HCT116 (cell line): ENCODE measurements around the gene MS4A4A. TPM values are rescaled to one million over a fixed set of nuclear protein-coding genes. Genes with fewer than 3 reads are reported as not detected.
A peak's percentile ranks its signal among the peaks of the same experiment; 100 is the strongest.

Experiments
- ATAC-seq: fragments of 200-7000 bp; cut with Tn5 transposase; 2 replicates; pipeline ENCODE4 v1.9.1; 2020; ENCODE audit warnings: mild to moderate bottlenecking, moderate library complexity
- BruUV-seq: library from RNA; stranded (reverse); fragments of 400-500 nt; replicated peaks from 2 replicates; lab custom pipeline; 2021; lab: Mats Ljungman, UMichigan
- CTCF ChIA-PET: fragments of 300-600 bp; sonication (Branson Sonifier 250); formaldehyde crosslinking; loops from one replicate; lab custom pipeline; 2021; ENCODE audit warnings: antibody characterized with exemption; lab: Charles Lee
- POLR2A ChIA-PET: fragments of 300-600, 350-600 bp; sonication (Branson Sonifier 250); formaldehyde crosslinking; loops from one replicate; lab custom pipeline; 2021; ENCODE audit warnings: antibody characterized with exemption; lab: Charles Lee
- RAD21 ChIA-PET, 2 experiments: fragments of 300-600 bp; sonication (Branson Sonifier 250); formaldehyde crosslinking; loops; one replicate each; lab custom pipeline; 2023; ENCODE audit warnings: low total read pairs in 2 of 2; ENCODE audit not compliant: uncharacterized antibody in 2 of 2, unreplicated experiment in 2 of 2, low non-redundant PET in 1 of 2; lab: Charles Lee
- DNase-seq: peaks from one replicate; pipeline ENCODE4 v3.0.0-alpha.2; 2010; ENCODE audit warnings: low read depth, low spot score
- H2AFZ ChIP-seq: fragments of 200-600 bp; shearing (Covaris generic), sonication (generic); 2 replicates; pipeline ENCODE4 v1.6.1; 2017; ENCODE audit warnings: low read depth, mixed run types, mixed read lengths, antibody characterized with exemption, low read length; ENCODE audit not compliant: poor library complexity, severe bottlenecking
- H3K27ac ChIP-seq: 2 replicates; pipeline ENCODE4 v1.5.1; 2012; ENCODE audit warnings: low read depth, low read length
- H3K27me3 ChIP-seq: fragments of 200-600 bp; sonication (generic); 2 replicates; pipeline ENCODE4 v1.6.1; 2016; ENCODE audit warnings: mixed run types, low read length, mixed read lengths; ENCODE audit not compliant: insufficient read depth
- H3K36me3 ChIP-seq, 2 experiments: fragments of 200-500 bp in 1 of 2; fragments of 200-600 bp in 1 of 2; sonication (Bioruptor generic) in 1 of 2; sonication (generic) in 1 of 2; 2 replicates each; pipeline versions ENCODE4 v1.5.1 to v1.6.1; 2014 to 2016; ENCODE audit warnings: low read length in 2 of 2, inconsistent platforms in 1 of 2, mixed read lengths in 1 of 2, mixed run types in 1 of 2; ENCODE audit not compliant: insufficient read depth in 2 of 2, control insufficient read depth in 1 of 2
- H3K4me1 ChIP-seq, 2 experiments: fragments of 200-600 bp in 1 of 2; sonication (generic) in 1 of 2; 2 replicates each; pipeline versions ENCODE4 v1.5.1 to v1.6.1; 2012 to 2017; ENCODE audit warnings: low read length in 2 of 2, inconsistent platforms in 1 of 2, mild to moderate bottlenecking in 1 of 2, mixed read lengths in 1 of 2, mixed run types in 1 of 2, moderate library complexity in 1 of 2; ENCODE audit not compliant: insufficient read depth in 2 of 2, control insufficient read depth in 1 of 2
- H3K4me2 ChIP-seq: fragments of 200-600 bp; sonication (generic); 2 replicates; pipeline ENCODE4 v1.6.1; 2017; ENCODE audit warnings: mixed run types, low read length, mixed read lengths
- H3K4me3 ChIP-seq, 2 experiments: fragments of 200-600 bp in 1 of 2; sonication (generic) in 1 of 2; replicated peaks in 1 of 2; 2 replicates each; pipeline ENCODE4 v1.5.1; 2011 to 2016; ENCODE audit warnings: low read length in 2 of 2, control low read depth in 1 of 2, low read depth in 1 of 2, mild to moderate bottlenecking in 1 of 2, mixed read lengths in 1 of 2, mixed run types in 1 of 2
- H3K79me2 ChIP-seq: fragments of 200-600 bp; sonication (generic); 2 replicates; pipeline ENCODE4 v1.6.1; 2017; ENCODE audit warnings: mild to moderate bottlenecking, mixed run types, low read length, moderate library complexity, mixed read lengths; ENCODE audit not compliant: insufficient read depth
- H3K9ac ChIP-seq: fragments of 200-600 bp; sonication (generic); 2 replicates; pipeline ENCODE4 v1.6.1; 2016; ENCODE audit warnings: low read length, mixed read lengths
- H3K9me2 ChIP-seq: fragments of 200-600 bp; sonication (generic), shearing (Covaris generic); 2 replicates; pipeline ENCODE4 v1.6.1; 2017; ENCODE audit warnings: mixed run types, mild to moderate bottlenecking, moderate library complexity; ENCODE audit not compliant: insufficient read depth
- H3K9me3 ChIP-seq, 2 experiments: fragments of 200-500 bp in 1 of 2; fragments of 200-600 bp in 1 of 2; sonication (Bioruptor generic) in 1 of 2; sonication (generic) in 1 of 2; 2 replicates each; pipeline ENCODE4 v1.6.1; 2014 to 2017; ENCODE audit warnings: low read length in 2 of 2, mixed read lengths in 2 of 2, inconsistent platforms in 1 of 2, low read depth in 1 of 2, mild to moderate bottlenecking in 1 of 2, mixed run types in 1 of 2, moderate library complexity in 1 of 2; ENCODE audit not compliant: control insufficient read depth in 1 of 2, insufficient read depth in 1 of 2
- H4K20me1 ChIP-seq: fragments of 200-600 bp; sonication (generic), shearing (Covaris generic); 2 replicates; pipeline ENCODE4 v1.6.1; 2017; ENCODE audit warnings: mixed run types, mild to moderate bottlenecking, moderate library complexity; ENCODE audit not compliant: insufficient read depth
- ATF3 ChIP-seq: IDR thresholded peaks from 2 replicates; pipeline ENCODE4 v1.6.1; 2012
- EGR1 ChIP-seq: IDR thresholded peaks from 2 replicates; pipeline ENCODE4 v1.6.1; 2012; ENCODE audit warnings: low read depth
- ELF1 ChIP-seq: IDR thresholded peaks from 2 replicates; pipeline ENCODE4 v1.6.1; 2012; ENCODE audit warnings: low read depth, borderline replicate concordance
- RAD21 ChIP-seq: IDR thresholded peaks from 2 replicates; pipeline ENCODE4 v1.6.1; 2012; ENCODE audit warnings: low read depth, mild to moderate bottlenecking
- SIN3A ChIP-seq: IDR thresholded peaks from 2 replicates; pipeline ENCODE4 v1.6.1; 2012; ENCODE audit warnings: low read depth
- YY1 ChIP-seq: IDR thresholded peaks from 2 replicates; pipeline ENCODE4 v1.6.1; 2011; ENCODE audit warnings: low read length, low read depth, moderate library complexity, mild to moderate bottlenecking; ENCODE audit not compliant: insufficient replicate concordance; ENCODE audit errors: extremely low read depth
- intact Hi-C: fragments of 100-400 bp; cut with micrococcal nuclease; formaldehyde crosslinking; loops from 2 replicates; pipeline ENCODE4 v1.10.0; 2022
- total RNA-seq: library from RNA; stranded (reverse); gene quantifications from one replicate; pipeline ENCODE4 v1.2.1, GENCODE V29; 2021; ENCODE audit not compliant: unreplicated experiment
- TF ChIP-seq, protein P1 (sequence below), 3 experiments: fragments of 200-600 bp in 1 of 3; sonication (generic) in 1 of 3; IDR thresholded peaks in 2 of 3; conservative IDR thresholded peaks in 1 of 3; 2 replicates each; pipeline ENCODE4 v1.5.1; 2012 to 2017; ENCODE audit warnings: low read depth in 2 of 3, low read length in 2 of 3, antibody characterized with exemption in 1 of 3, borderline replicate concordance in 1 of 3, control low read depth in 1 of 3, mild to moderate bottlenecking in 1 of 3, mixed read lengths in 1 of 3, mixed run types in 1 of 3, moderate library complexity in 1 of 3; ENCODE audit not compliant: insufficient read depth in 1 of 3

The MS4A4A gene
- total RNA-seq, 1 experiment from 2014 or later = 0.22 TPM

DNA sequence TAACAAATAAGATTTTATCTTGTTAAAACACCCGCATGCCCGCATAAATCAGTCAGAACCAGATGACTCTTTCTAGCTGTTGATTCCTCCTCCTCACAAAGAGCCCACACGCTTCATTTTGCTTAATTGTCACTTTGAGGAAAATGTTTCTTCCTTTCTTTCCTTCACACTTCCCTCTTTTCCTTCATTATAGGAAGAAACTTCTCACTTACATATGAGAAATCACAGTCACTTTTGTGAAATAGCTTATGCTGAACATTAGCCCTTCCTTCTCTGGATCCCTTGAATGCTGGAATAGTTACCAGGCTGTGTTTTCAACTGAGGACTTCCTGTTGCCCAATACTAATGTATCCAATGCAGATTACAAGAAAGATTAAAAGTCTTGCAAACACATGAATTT lies 52.4 kb downstream of the MS4A4A start:
- ATAC-seq = no peak
- CTCF ChIA-PET = interaction anchor here (2.2 kb wide), 1 partner anchor 13 kb away, joined by 6 read pairs; no protein-coding TSS in a partner anchor
- Histone ChIP-seq H3K9me3 (no peaks in the 10 kb centered on the region), H3K79me2 (no peaks in the 10 kb centered on the region), H3K27ac (no peak overlapping the region), H4K20me1 (no peaks in the 10 kb centered on the region), H3K27me3 (no peaks in the 10 kb centered on the region), H3K9me2 (no peaks in the 10 kb centered on the region)
- intact Hi-C loops = no loop called here
- RAD21 ChIA-PET = no interaction called here
- TF ChIP-seq ATF3 = no peak
- no peak for TF ChIP-seq EGR1
- no peak for TF ChIP-seq ELF1
- no peak for TF ChIP-seq RAD21
- TF ChIP-seq, all 23 proteins: peak for 0
- no TSS peak for BruUV-seq
- Histone ChIP-seq H3K9ac (no peak overlapping the region), H3K36me3 (no peaks in the 10 kb centered on the region), H3K4me1 (peaks cover 0 to 5% of the 10 kb centered on the region in 2 experiments; a peak in 2 of 4 replicates), H2AFZ (no peak overlapping the region), H3K4me2 (no peak overlapping the region), H3K4me3 (no peak overlapping the region)
- DNase-seq = no peak
- POLR2A ChIA-PET = no interaction called here

DNA sequence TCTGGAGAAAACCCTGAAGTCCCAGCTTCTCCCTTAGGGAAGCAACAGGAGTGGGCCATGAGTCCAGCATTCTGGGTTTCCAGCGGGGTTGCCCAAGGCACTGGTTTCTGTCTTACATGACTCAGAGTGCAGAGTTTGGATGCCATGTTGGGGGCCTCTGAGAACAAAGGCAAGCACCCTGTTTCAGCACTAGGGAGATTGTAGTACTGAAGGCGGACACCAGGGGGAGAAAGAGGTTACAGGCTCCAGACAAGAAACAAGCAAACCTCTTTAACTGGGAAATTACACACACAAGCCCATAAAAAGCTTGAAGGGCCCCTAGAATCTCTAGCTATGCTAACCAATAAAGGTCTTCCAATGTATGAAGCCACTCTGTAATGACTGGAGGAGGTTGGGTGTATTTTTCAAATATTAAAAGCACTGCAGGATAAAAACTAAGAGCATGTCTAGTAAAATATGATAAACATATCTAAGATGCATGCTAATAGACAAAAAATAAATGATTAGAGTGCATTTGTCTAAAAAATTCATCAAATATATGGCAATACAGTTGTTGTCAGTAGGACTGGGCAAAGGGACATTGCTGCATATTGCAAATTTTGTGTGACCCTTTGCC lies 53.6 kb downstream of the MS4A4A start:
- RAD21 ChIA-PET = no interaction called here
- Histone ChIP-seq H3K36me3 (no peaks in the 10 kb centered on the region), H3K27ac (no peak overlapping the region), H2AFZ (peak overlapping the region; percentile 79), H3K27me3 (no peaks in the 10 kb centered on the region), H3K4me1 (peaks cover 0 to 5% of the 10 kb centered on the region in 2 experiments; a peak in 2 of 4 replicates), H4K20me1 (no peaks in the 10 kb centered on the region), H3K9me3 (no peaks in the 10 kb centered on the region), H3K4me3 (no peak overlapping the region), H3K79me2 (no peaks in the 10 kb centered on the region), H3K9ac (no peak overlapping the region), H3K9me2 (no peaks in the 10 kb centered on the region), H3K4me2 (peak overlapping the region; percentile 19; the same call in 1 of the 2 replicates)
- no TSS peak for BruUV-seq
- intact Hi-C loops = no loop called here
- POLR2A ChIA-PET = no interaction called here
- CTCF ChIA-PET = interaction anchor here (0.6 to 2.2 kb wide), 10 partner anchors 9 to 1131 kb away, joined by 3 to 9 read pairs (median 6); no protein-coding TSS in a partner anchor
- peak; percentile 66 for TF ChIP-seq YY1
- TF ChIP-seq, protein P1, sequence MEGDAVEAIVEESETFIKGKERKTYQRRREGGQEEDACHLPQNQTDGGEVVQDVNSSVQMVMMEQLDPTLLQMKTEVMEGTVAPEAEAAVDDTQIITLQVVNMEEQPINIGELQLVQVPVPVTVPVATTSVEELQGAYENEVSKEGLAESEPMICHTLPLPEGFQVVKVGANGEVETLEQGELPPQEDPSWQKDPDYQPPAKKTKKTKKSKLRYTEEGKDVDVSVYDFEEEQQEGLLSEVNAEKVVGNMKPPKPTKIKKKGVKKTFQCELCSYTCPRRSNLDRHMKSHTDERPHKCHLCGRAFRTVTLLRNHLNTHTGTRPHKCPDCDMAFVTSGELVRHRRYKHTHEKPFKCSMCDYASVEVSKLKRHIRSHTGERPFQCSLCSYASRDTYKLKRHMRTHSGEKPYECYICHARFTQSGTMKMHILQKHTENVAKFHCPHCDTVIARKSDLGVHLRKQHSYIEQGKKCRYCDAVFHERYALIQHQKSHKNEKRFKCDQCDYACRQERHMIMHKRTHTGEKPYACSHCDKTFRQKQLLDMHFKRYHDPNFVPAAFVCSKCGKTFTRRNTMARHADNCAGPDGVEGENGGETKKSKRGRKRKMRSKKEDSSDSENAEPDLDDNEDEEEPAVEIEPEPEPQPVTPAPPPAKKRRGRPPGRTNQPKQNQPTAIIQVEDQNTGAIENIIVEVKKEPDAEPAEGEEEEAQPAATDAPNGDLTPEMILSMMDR (IDR thresholded peaks at IDR 0.05 in 2 of 3, conservative IDR thresholded peaks at IDR 0.05 in 1 of 3; ENCODE audit: borderline replicate concordance in 1 of 3, insufficient read depth in 1 of 3, low read depth in 2 of 3, low read length in 2 of 3) = peak; percentile 52 to 85 (median 76); a peak in 5 of 6 replicates
- TF ChIP-seq SIN3A = no peak
- peak; percentile 49 for TF ChIP-seq RAD21
- peak; percentile 73 for DNase-seq
- peak; percentile 97 for ATAC-seq
